KOPT-K1 (cell line): ENCODE results near the gene CCDC181.
A peak's percentile ranks its signal among the peaks of the same experiment; 100 is the strongest.

ENCODE experiments used
- H3K27ac ChIP-seq: fragments of 200-600 bp; sonication (generic); 2 replicates; pipeline ENCODE4 v1.5.1; 2016; ENCODE audit warnings: antibody characterized with exemption, mild to moderate bottlenecking, low read depth, low read length; ENCODE audit not compliant: poor library complexity, severe bottlenecking
- H3K36me3 ChIP-seq: fragments of 200-600 bp; sonication (generic); 2 replicates; pipeline ENCODE4 v1.5.1; 2017; ENCODE audit warnings: antibody characterized with exemption, mild to moderate bottlenecking, low read length, moderate library complexity; ENCODE audit not compliant: insufficient read depth
- H3K9me3 ChIP-seq: fragments of 200-600 bp; sonication (generic); 2 replicates; pipeline ENCODE4 v1.5.1; 2017; ENCODE audit warnings: antibody characterized with exemption, low read length, mild to moderate bottlenecking; ENCODE audit not compliant: insufficient read depth, poor library complexity, severe bottlenecking

The CCDC181 gene

DNA sequence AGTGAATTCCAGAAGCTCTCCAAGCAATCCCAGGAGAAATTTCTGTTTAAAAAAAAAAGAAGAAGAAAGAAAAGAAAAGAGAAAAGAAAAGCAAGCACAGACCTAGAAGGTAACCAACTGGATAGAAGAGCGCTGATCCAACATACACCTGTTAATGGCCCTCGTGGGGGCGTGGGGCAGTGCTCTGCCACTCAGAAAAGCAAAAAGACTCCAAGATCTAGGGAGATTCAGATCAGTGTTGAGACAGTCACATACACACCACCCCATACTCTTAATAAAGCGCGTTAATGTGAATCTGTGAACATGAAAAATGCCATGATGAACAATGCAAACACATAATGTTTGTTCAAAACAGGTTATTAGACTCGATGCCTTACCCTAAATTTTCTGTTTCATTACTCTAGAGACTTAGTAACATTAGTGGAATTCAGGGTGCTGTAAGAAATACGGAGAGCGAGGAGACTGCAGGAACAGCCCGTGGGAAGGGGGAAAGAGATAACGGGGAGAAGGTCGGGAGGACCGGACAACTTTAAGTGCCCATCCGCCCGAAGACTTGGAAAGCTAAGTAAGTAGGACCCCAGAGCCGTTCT is 60.1 kb downstream of the CCDC181 start:
- peak overlapping the region; percentile 82 for H3K27ac ChIP-seq
- H3K9me3 ChIP-seq = peaks cover 8% of the 10 kb centered on the region
- H3K36me3 ChIP-seq = peaks cover 8% of the 10 kb centered on the region

GRCh38 chr1:169364948-169365347 is 62.3 kb downstream of the CCDC181 start:
- Histone ChIP-seq H3K36me3 (peaks cover 3% of the 10 kb centered on the region; the same call in 1 of the 2 replicates), H3K27ac (no peak overlapping the region), H3K9me3 (peaks cover 8% of the 10 kb centered on the region)

DNA sequence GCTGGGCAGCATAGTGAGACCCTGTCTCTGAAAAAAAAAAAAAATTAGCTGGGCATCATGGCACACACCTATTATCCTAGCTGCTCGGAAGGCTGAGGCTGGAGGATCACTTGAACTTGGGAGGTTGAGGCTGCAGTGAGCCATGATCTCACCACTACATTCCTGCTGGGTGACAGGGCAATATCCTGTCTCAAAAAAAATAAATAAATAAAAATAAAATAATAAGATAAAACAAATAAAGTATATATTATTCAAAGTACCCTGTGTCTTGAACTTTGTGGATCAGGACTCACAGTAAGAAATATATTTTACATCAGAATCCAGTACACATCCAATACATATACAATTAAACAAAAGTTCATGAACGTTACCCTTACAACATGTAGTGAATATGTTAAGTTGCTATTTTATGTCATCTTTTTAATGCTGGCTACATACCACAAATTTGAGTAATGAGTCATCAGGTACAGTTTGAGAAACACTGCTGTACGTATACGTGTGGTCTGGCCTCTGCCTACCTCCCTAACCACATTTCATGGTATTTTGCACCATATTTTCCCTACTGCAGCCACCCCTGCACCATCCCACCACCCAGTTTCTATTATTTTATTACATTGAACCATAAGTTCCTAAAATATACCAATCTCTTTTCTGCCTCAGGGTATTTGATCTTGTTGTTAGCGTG is 64.1 kb downstream of the CCDC181 start:
- Histone ChIP-seq H3K27ac (no peak overlapping the region), H3K9me3 (peaks cover 8% of the 10 kb centered on the region), H3K36me3 (no peaks in the 10 kb centered on the region)

- no peak overlapping the region for H3K27ac ChIP-seq
- H3K9me3 ChIP-seq = peaks cover 8% of the 10 kb centered on the region
- H3K36me3 ChIP-seq = no peaks in the 10 kb centered on the region
These were observed 66.0 kb downstream of the CCDC181 start for GRCh38 chr1:169361281-169361680.

DNA sequence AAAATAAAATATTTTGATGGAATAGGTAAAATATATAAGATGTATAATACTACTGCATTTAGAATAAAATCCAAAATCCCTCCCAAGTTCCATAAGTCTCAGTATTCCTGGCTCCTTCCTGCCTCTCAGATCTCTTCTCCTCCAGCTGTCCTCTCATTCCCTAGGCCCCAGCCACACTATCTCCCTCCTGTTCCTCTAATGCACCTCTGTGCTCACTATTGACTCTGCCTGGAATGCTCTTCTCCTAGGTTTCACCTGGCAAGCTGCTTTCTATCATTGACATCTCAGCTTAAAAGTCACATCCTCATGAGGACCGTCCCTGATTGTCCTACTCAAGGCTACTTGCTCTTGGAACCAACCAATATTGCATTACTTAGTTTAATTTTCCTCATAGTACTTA is 66.9 kb downstream of the CCDC181 start:
- peaks cover 7% of the 10 kb centered on the region for H3K9me3 ChIP-seq

GRCh38 chr1:169348383-169349036 is 78.8 kb downstream of the CCDC181 start:
- Histone ChIP-seq H3K27ac (no peak overlapping the region), H3K9me3 (no peaks in the 10 kb centered on the region), H3K36me3 (no peaks in the 10 kb centered on the region)

More for the DNA sequence above, 66.9 kb downstream of the CCDC181 start:
- Histone ChIP-seq H3K36me3 (no peaks in the 10 kb centered on the region), H3K27ac (no peak overlapping the region)

- no peaks in the 10 kb centered on the region for H3K9me3 ChIP-seq
- no peaks in the 10 kb centered on the region for H3K36me3 ChIP-seq
- no peak overlapping the region for H3K27ac ChIP-seq
These were observed 79.4 kb downstream of the CCDC181 start for GRCh38 chr1:169347688-169348382.

DNA sequence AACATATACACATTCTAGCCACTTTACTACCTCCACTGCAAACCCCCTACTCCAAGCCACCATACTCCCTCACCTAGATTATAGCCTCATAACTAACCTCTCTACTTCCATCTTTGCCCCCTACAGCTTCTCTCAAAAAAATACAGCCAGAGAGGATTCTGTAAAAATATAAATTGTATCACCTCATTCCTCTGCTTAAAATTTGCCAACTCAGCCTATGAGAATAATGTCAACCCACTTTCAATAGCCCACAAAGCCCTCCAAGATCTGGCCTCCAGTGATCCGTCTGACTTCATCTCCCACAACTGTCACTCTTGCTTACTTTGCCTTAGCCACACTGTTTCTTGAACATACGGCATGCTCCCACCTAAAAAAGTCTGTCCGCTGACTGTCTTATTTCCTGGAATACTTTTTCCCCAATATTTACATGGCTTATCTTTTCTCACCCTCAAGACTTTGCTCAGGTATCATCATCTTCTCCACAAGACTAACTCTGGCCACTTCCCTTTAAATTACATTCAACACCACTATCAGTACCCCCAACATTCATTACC is 81.2 kb downstream of the CCDC181 start:
- Histone ChIP-seq H3K27ac (no peak overlapping the region), H3K9me3 (peaks cover 4% of the 10 kb centered on the region), H3K36me3 (no peaks in the 10 kb centered on the region)

DNA sequence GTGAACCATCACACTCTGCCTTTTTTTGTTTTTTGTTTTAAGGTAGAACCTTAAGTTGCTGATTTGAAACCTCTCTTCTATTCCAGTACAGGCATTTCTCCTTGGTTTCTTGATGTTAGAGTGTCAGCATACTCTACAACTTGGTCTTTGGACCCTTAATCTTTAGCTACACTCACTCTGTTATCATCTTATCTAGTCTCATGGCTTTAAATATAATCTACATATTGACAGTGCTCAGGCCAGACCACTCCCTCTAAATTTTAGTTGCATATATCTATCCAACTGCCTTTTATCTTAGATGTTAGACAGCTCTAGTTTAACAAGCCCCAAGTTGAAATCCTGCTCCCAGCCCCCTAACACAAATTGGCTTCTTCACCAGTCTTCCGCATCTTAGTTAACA is 81.8 kb downstream of the CCDC181 start:
- Histone ChIP-seq H3K36me3 (no peaks in the 10 kb centered on the region), H3K27ac (no peak overlapping the region), H3K9me3 (peaks cover 7% of the 10 kb centered on the region)
